ENCODE results near the gene TFAM.

Gene TFAM

GRCh38 chr10:58350619-58351323 is 34.4 kb upstream of the TFAM start:
- TF ChIP-seq CTCF (IDR thresholded peaks at IDR 0.05) (no peak), ZFX (IDR thresholded peaks at IDR 0.05; ENCODE audit: borderline replicate concordance) (no peak)
- no peak overlapping the region for H3K27ac ChIP-seq

GRCh38 chr10:58351616-58352578 is 33.3 kb upstream of the TFAM start:
- TF ChIP-seq CTCF (IDR thresholded peaks at IDR 0.05) (no peak), ZFX (IDR thresholded peaks at IDR 0.05; ENCODE audit: borderline replicate concordance) (no peak)
- H3K27ac ChIP-seq, result no peak overlapping the region

GRCh38 chr10:58352956-58353610 is 32.1 kb upstream of the TFAM start:
- TF ChIP-seq CTCF (IDR thresholded peaks at IDR 0.05) (no peak), ZFX (IDR thresholded peaks at IDR 0.05; ENCODE audit: borderline replicate concordance) (no peak)
- H3K27ac ChIP-seq, result no peak overlapping the region

GRCh38 chr10:58356756-58357155 is 28.5 kb upstream of the TFAM start:
- H3K27ac ChIP-seq, result no peak overlapping the region
- no peak for TF ChIP-seq ZFX (IDR thresholded peaks at IDR 0.05; ENCODE audit: borderline replicate concordance)
- no peak for TF ChIP-seq CTCF (IDR thresholded peaks at IDR 0.05)

GRCh38 chr10:58358314-58358933 is 26.8 kb upstream of the TFAM start:
- H3K27ac ChIP-seq, result no peak overlapping the region
- TF ChIP-seq ZFX (IDR thresholded peaks at IDR 0.05; ENCODE audit: borderline replicate concordance) (no peak), CTCF (IDR thresholded peaks at IDR 0.05) (no peak)

GRCh38 chr10:58358947-58359346 is 26.3 kb upstream of the TFAM start:
- no peak overlapping the region for H3K27ac ChIP-seq
- TF ChIP-seq CTCF (IDR thresholded peaks at IDR 0.05) (no peak), ZFX (IDR thresholded peaks at IDR 0.05; ENCODE audit: borderline replicate concordance) (no peak)

All from 22Rv1 (cell line).